DOHH2 (cell line): ENCODE measurements around the gene UMPS.

Experiments used
- H3F3A ChIP-seq: fragments of 200-600 bp; sonication (generic), shearing (Covaris generic); 2 replicates; pipeline ENCODE4 v1.6.0; 2016; ENCODE audit warnings: antibody characterized with exemption, mild to moderate bottlenecking; ENCODE audit not compliant: control insufficient read depth, insufficient read depth
- H3K27ac ChIP-seq: fragments of 200-600 bp; sonication (generic); 2 replicates; pipeline ENCODE4 v1.5.1; 2014; ENCODE audit warnings: low read depth, mild to moderate bottlenecking, low read length, moderate library complexity
- H3K27me3 ChIP-seq: fragments of 200-600 bp; sonication (generic); 2 replicates; pipeline ENCODE4 v1.6.1; 2014; ENCODE audit warnings: mild to moderate bottlenecking, low read length, mixed read lengths; ENCODE audit not compliant: control insufficient read depth
- H3K36me3 ChIP-seq: fragments of 200-600 bp; sonication (generic); 2 replicates; pipeline ENCODE4 v1.6.1; 2014; ENCODE audit warnings: mild to moderate bottlenecking, low read length, moderate library complexity, mixed read lengths; ENCODE audit not compliant: control insufficient read depth
- H3K4me1 ChIP-seq: fragments of 200-600 bp; sonication (generic); 2 replicates; pipeline ENCODE4 v1.6.1; 2014; ENCODE audit warnings: mild to moderate bottlenecking, low read length, mixed read lengths; ENCODE audit not compliant: control insufficient read depth
- H3K4me2 ChIP-seq: fragments of 200-600 bp; sonication (generic); 2 replicates; pipeline ENCODE4 v1.6.0; 2014; ENCODE audit warnings: mild to moderate bottlenecking, low read length, moderate library complexity
- H3K4me3 ChIP-seq: fragments of 200-600 bp; sonication (generic); 2 replicates; pipeline ENCODE4 v1.5.1; 2014; ENCODE audit warnings: mild to moderate bottlenecking, low read length, mixed read lengths
- H3K79me2 ChIP-seq: fragments of 200-600 bp; sonication (generic); 2 replicates; pipeline ENCODE4 v1.6.1; 2014; ENCODE audit warnings: mild to moderate bottlenecking, low read length, mixed read lengths; ENCODE audit not compliant: control insufficient read depth
- H3K9me2 ChIP-seq: fragments of 200-600 bp; sonication (generic); replicated peaks from 2 replicates; pipeline ENCODE4 v1.6.1; 2014; ENCODE audit warnings: mild to moderate bottlenecking, low read length, mixed read lengths; ENCODE audit not compliant: control insufficient read depth
- H3K9me3 ChIP-seq: fragments of 200-600 bp; sonication (generic); 2 replicates; pipeline ENCODE4 v1.6.1; 2014; ENCODE audit warnings: antibody characterized with exemption, low read length, mixed read lengths; ENCODE audit not compliant: control insufficient read depth, insufficient read depth
- H4K20me1 ChIP-seq: fragments of 200-600 bp; sonication (generic); 2 replicates; pipeline ENCODE4 v1.6.0; 2014; ENCODE audit warnings: low read depth, mild to moderate bottlenecking, antibody characterized with exemption, low read length, moderate library complexity; ENCODE audit not compliant: control insufficient read depth, insufficient read depth
- CTCF ChIP-seq: fragments of 200-600 bp; sonication (generic); IDR thresholded peaks from one replicate; pipeline ENCODE4 v1.5.1; 2014; ENCODE audit warnings: antibody characterized with exemption, mild to moderate bottlenecking, low read depth, low read length; ENCODE audit not compliant: poor library complexity, severe bottlenecking
- EZH2phosphoT487 ChIP-seq: fragments of 200-600 bp; sonication (generic); IDR thresholded peaks from 2 replicates; pipeline ENCODE4 v1.6.1; 2017; ENCODE audit warnings: borderline replicate concordance, mild to moderate bottlenecking, antibody characterized with exemption, low read length, moderate library complexity, mixed read lengths

UMPS gene

GRCh38 chr3:124777762-124778470 is 47.7 kb downstream of the UMPS start:
- no peaks in the 10 kb centered on the region for H3K79me2 ChIP-seq
- H3K4me3 ChIP-seq = no peak overlapping the region
- H3K36me3 ChIP-seq = no peaks in the 10 kb centered on the region
- H3K4me1 ChIP-seq = peaks cover 7% of the 10 kb centered on the region
- H3K9me3 ChIP-seq = no peaks in the 10 kb centered on the region
- H3K4me2 ChIP-seq = no peak overlapping the region
- H4K20me1 ChIP-seq = no peaks in the 10 kb centered on the region
- peaks cover 11% of the 10 kb centered on the region for H3K27me3 ChIP-seq
- H3K27ac ChIP-seq = no peak overlapping the region
- H3K9me2 ChIP-seq = no peaks in the 10 kb centered on the region
- no peaks in the 10 kb centered on the region for H3F3A ChIP-seq
- TF ChIP-seq CTCF = no peak
- no peak for TF ChIP-seq EZH2phosphoT487

GRCh38 chr3:124779116-124779515 is 48.9 kb downstream of the UMPS start:
- Histone ChIP-seq H3F3A (no peaks in the 10 kb centered on the region), H3K27ac (no peak overlapping the region), H3K27me3 (peaks cover 11% of the 10 kb centered on the region), H3K4me2 (no peak overlapping the region), H3K9me2 (no peaks in the 10 kb centered on the region), H4K20me1 (no peaks in the 10 kb centered on the region), H3K79me2 (no peaks in the 10 kb centered on the region), H3K9me3 (no peaks in the 10 kb centered on the region), H3K4me1 (peaks cover 7% of the 10 kb centered on the region), H3K4me3 (no peak overlapping the region), H3K36me3 (no peaks in the 10 kb centered on the region)
- TF ChIP-seq CTCF (no peak), EZH2phosphoT487 (no peak)

- Histone ChIP-seq H3K36me3 (no peaks in the 10 kb centered on the region), H3K79me2 (no peaks in the 10 kb centered on the region), H3K27me3 (peaks cover 11% of the 10 kb centered on the region), H3K4me3 (no peak overlapping the region), H3K27ac (no peak overlapping the region), H3K9me2 (no peaks in the 10 kb centered on the region), H3K4me1 (peaks cover 7% of the 10 kb centered on the region), H3K4me2 (no peak overlapping the region), H3F3A (no peaks in the 10 kb centered on the region), H4K20me1 (no peaks in the 10 kb centered on the region), H3K9me3 (no peaks in the 10 kb centered on the region)
- TF ChIP-seq CTCF (no peak), EZH2phosphoT487 (no peak)
Observed at GRCh38 chr3:124779751-124780191, 49.5 kb downstream of the UMPS start.
